Epithelial cell of alveolus of lung (primary cell): ENCODE data around the gene ARHGEF40. TPM values are rescaled to one million over a fixed set of nuclear protein-coding genes. Genes with fewer than 3 reads are reported as not detected.

Experiments used
- total RNA-seq: library from RNA; depleted of rRNA; stranded (reverse); fragments of >200 nt; gene quantifications from 2 replicates; pipeline ENCODE4 v1.2.1, GENCODE V29; 2015

ARHGEF40 gene
- 39.9 and 55.2 TPM in 2 replicates for total RNA-seq

DNA sequence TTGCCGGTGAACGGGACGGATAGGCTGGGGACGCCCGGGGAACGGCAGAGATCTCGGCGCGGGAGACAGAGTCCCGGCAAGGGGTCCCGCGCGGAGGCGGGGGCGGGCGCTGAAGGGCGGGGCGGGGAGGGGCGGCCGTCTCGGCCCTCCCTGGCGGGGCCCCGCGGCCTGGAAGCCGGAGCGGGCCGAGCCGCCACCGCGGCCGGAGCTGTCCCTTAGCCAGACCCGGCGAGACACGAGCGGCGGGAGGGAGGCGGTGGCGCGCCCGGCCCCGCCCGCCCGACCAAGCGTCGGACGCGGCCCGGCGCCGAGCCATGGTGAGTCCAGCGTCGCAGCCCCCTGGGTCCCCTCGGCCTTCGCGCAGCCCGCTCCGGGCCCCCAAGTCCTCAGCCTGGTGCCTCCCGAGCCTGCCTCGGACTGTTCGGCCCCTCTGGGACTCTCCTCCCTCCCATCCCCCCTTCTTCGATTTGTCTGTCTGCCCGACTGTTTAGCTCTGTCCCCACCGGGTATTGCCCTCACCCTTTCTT lies at the start of gene ARHGEF40:
TSS of gene ARHGEF40 (plus strand) at position 222 of the 527 bp plus-strand sequence. CDS start at position 315, 93 bp downstream.

DNA sequence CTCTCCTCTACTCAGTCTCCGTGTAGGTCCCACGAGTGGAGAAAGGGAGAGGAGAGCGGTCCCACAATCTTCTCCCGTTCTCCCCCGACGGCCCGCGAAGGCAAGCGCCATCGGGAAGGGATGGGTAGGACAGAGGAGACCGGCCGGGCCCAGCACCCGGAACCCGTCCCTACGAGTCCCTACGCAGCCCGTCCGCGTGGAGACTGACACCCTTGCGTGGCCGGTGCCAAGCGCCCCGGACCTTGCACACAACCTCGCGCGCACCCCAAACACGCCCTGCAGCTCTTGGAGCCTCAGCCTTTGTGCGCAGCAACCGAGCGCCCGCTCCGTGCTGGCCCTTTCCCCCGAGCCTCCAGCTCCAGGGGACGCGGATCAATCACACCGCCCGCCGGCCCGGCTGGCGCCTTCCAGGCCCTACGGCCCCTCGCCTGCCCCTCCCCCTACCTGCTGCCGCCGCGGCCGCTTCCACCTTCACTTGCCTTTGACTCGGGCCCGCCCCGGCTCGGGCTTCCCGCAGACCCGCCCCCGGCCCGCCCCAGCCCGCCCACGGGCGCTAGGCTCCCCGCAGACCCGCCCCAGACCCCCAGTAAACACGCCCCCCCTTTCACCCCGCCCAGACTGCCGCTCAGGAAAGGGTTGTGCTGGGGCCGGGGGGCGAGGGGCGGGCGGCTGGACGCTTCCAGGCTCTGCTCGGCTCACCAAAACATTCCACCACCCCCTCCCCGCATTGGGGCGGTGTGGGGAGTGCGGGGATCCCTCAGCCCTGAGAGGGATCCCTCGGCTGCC lies 45.3 kb upstream of the ARHGEF40 start, which contains the start of gene NDRG2:
TSS of gene NDRG2 (minus strand) at position 477 of the 786 bp plus-strand sequence. CDS start 1,746 bp downstream, outside the sequence.

DNA sequence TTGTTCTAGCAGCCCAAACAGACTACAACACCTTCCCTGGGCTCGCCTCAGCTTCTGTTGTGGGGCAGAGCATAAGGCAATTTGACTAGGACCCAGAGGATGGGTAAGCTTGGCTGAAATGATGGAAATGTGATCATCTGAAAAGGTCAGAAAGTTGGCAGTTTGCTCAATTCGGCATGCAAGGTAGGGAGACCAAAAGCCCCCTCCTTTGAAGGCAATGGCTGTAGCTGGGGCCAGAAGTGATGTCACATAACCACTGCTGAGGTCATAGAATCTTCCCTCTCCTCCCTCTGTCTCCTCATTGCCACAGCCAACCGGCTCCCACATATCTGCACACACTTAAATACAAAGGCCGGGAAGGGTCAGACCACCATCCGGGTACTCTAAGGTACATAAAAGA lies 40.2 kb upstream of the ARHGEF40 start, which contains the start of gene TPPP2:
TSS of gene TPPP2 (plus strand) at position 301 of the 400 bp plus-strand sequence. CDS start 365 bp downstream, outside the sequence.

DNA sequence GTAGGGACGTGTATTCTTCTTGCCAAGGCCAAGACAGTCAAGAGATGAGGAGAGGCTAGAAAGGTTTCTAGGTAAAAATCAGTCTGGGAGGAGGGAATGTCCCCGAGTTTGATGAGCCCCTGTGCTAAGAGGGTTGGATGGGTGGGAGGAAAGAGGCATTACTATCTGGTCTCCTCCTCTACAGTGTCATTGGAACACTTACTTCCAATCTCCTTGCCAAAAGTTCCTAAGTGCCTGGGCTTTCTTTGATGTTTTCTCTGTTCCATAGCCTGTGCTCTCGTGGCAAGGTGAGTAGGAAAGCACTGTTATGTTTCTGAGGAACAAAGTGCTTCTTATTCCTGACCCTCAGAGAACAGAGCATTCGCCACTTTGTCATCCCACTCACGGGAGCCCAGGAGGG lies 35.4 kb upstream of the ARHGEF40 start, which contains the start of gene RNASE13:
TSS of gene RNASE13 (minus strand) at position 101 of the 400 bp plus-strand sequence. CDS start 519 bp downstream, outside the sequence.

DNA sequence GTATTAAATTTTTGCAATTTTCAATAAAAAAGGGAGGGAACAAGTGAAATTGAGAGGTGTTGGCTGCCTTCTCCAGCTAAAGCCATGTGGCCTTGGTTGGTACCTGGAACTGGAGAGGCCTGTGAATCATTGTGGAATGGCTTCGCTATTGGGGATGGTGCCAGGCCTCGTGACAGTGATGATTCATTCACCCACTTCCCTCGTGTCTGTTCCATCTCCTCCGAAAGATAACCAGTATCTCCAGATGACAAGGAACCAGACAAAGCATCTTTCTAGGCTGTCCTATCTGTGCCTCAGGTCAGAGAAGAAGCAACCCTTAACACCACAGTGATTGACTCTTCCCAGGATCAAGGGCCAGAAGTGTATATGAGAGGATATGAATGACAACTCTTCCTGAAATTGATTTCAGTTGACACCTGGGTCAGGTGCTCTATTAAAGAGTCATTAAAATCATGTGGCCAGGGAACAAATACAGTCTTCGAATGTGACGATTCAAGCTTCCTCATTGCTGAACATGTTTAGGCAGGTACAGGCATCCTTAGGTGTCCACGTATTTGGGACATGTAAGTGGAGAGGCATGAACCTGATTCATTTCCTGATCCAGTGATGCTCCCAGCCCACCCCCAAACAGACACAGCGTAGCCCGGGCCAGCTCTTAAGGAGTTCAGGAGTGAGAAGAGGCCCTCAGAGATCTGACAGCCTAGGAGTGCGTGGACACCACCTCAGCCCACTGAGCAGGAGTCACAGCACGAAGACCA lies 28.2 kb upstream of the ARHGEF40 start, which contains the start of gene RNASE7:
TSS of gene RNASE7 (plus strand) at position 687 of the 758 bp plus-strand sequence. CDS start 631 bp downstream, outside the sequence.

DNA sequence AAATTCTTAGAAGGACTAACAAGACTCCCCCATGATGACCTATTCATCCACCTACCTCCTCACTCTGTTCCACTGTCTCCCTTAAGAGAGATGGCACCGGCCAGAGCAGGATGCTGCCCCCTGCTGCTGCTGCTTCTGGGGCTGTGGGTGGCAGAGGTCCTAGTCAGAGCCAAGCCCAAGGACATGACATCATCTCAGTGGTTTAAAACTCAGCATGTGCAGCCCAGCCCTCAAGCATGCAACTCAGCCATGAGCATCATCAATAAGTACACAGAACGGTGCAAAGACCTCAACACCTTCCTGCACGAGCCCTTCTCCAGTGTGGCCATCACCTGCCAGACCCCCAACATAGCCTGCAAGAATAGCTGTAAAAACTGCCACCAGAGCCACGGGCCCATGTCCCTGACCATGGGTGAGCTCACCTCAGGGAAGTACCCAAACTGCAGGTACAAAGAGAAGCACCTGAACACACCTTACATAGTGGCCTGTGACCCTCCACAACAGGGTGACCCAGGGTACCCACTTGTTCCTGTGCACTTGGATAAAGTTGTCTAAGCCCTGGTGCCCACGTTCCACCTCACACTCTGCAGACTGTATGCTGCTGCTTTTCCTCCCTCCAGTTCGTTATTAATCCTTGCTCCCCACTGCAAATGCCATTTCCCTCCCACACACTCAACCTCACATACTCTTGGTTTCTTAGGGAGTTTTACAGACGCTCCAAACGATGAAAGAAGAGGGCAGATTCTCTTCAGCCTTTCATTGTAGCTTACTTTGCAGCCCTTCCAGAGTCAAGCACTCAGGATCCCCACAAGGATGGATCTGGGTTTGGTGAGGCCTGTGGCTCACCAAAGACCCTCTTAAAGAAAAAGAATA lies 12.1 kb upstream of the ARHGEF40 start, which contains the start of gene RNASE8:
TSS of gene RNASE8 (plus strand) at position 20 of the 873 bp plus-strand sequence. CDS start at position 91, 71 bp downstream.

DNA sequence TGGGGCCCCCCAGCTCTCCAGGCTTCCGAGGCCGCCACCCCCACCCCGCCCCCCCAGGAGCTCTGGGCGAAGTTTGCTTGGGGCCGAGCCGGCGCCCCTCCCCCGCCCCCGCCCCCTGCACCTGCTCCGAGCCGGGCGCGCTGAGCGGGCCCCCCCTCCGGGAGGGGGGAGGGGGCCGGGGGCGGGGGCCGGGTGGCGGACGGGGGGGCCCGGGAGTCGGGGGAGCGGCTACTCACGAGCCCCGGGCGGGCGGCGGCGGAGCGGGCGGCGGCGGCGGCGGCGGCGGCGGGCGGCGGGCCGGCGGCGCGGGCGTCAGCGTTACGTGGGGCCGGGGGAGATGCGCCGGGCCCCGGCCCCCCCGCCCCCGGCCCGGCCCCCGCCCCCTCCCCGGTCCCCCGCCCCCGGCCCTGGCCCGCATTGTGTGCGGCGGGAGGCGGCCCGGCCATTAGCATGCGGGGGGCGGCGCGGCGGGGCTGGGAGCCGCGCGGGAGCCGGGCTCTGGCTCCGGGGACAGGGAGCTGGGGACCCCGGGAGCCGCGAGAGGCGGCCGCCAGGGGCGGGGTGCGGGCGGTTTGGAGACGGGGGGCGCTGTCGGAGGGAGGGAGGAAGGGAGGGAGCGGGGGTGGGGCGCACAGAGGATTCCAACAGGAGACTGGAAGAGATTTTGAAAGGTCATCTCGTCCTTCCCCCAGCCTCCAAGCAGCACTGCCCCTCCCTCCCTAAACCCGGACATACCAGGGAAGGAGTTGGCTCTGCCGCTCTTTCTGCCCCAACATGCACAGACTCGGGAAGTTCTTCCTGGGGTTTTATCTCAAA lies 28.2 kb downstream of the ARHGEF40 start, which contains the start of gene ZNF219:
TSS of gene ZNF219 (minus strand) at position 580 of the 816 bp plus-strand sequence. CDS start 5,064 bp downstream, outside the sequence.

DNA sequence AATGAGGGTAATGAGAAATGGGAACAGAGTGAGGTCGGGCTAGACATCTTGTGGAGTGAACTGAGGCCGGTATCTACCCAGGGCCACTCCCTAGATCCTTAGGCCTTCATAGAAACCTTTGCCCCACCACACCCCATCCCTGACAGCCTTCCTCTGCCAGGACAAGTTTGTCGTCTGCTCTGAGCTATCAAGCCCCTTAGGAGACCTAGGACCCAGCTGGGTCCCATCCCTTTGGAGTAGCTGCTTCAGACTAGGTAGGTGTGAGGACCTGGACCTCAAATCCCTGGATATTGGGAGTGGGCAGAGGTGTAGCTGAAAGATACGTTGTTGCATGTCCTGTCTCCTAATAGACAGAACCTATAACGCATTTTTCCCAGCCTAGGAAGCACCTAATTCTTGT lies 30.8 kb downstream of the ARHGEF40 start, which contains the start of gene TMEM253:
TSS of gene TMEM253 (plus strand) at position 136 of the 400 bp plus-strand sequence. CDS start 278 bp downstream, outside the sequence.

Other genes starting within 250 kb of the ARHGEF40 start
- gene RNASE3, start 178.9 kb upstream of the ARHGEF40 start, total RNA-seq = not detected in 2 replicates
- not detected in 2 replicates for gene RNASE2, start 114.8 kb upstream of the ARHGEF40 start, total RNA-seq
- gene METTL17, start 80.3 kb upstream of the ARHGEF40 start, total RNA-seq = 43.2 and 57.8 TPM in 2 replicates
- gene SLC39A2, start 71.0 kb upstream of the ARHGEF40 start, total RNA-seq = 0.32 TPM in 1 of 2 replicates, not detected in the other
- gene NDRG2, start 45.2 kb upstream of the ARHGEF40 start, total RNA-seq = 2.7 and 12.0 TPM in 2 replicates
- not detected in 2 replicates for gene TPPP2, start 40.1 kb upstream of the ARHGEF40 start, total RNA-seq
- not detected in 2 replicates for gene RNASE13, start 35.5 kb upstream of the ARHGEF40 start, total RNA-seq
- gene RNASE7, start 27.9 kb upstream of the ARHGEF40 start, total RNA-seq = not detected in 2 replicates
- not detected in 2 replicates for gene RNASE8, start 12.5 kb upstream of the ARHGEF40 start, total RNA-seq
- 6.2 and 19.7 TPM in 2 replicates for gene ZNF219, start 28.4 kb downstream of the ARHGEF40 start, total RNA-seq
- not detected in 2 replicates for gene TMEM253, start 30.8 kb downstream of the ARHGEF40 start, total RNA-seq
- gene OR5AU1, start 85.8 kb downstream of the ARHGEF40 start, total RNA-seq = not detected in 2 replicates
- 691 and 692 TPM in 2 replicates for gene HNRNPC, start 199.1 kb downstream of the ARHGEF40 start, total RNA-seq
- gene RPGRIP1, start 209.8 kb downstream of the ARHGEF40 start, total RNA-seq = under 0.01 TPM in 1 of 2 replicates, not detected in the other